GM18861 (cell line): Measurements from ENCODE around the gene MAGI1.
"Not testable (repeated sequence)": the region's sequence is repeated elsewhere in the genome, so short reads cannot be mapped to it uniquely, and the experiment has no call there.

Experiments used
- ATAC-seq: cut with Tn5 transposase; IDR thresholded peaks from one replicate; pipeline ENCODE4 v1.9.1; 2021; ENCODE audit not compliant: unreplicated experiment

MAGI1 gene

GRCh38 chr3:65581313-65581712 lies 457.4 kb downstream of the MAGI1 start:
- ATAC-seq, result no peak

- ATAC-seq, result no peak
Measured at GRCh38 chr3:65578861-65579260, 459.9 kb downstream of the MAGI1 start.

GRCh38 chr3:65577843-65578430 lies 460.8 kb downstream of the MAGI1 start:
- no peak for ATAC-seq

GRCh38 chr3:65576966-65577365 lies 461.8 kb downstream of the MAGI1 start:
- ATAC-seq, result no peak

GRCh38 chr3:65576228-65576627 lies 462.5 kb downstream of the MAGI1 start:
- no peak for ATAC-seq

GRCh38 chr3:65575376-65575840 lies 463.3 kb downstream of the MAGI1 start:
- no peak for ATAC-seq

- no peak for ATAC-seq
Measured at GRCh38 chr3:65573548-65574116, 465.1 kb downstream of the MAGI1 start.

- ATAC-seq, result no peak
Measured at GRCh38 chr3:65572175-65572777, 466.4 kb downstream of the MAGI1 start.

- ATAC-seq, result no peak
Measured at GRCh38 chr3:65569845-65570405, 468.8 kb downstream of the MAGI1 start.

- no peak for ATAC-seq
Measured at GRCh38 chr3:65569129-65569528, 469.6 kb downstream of the MAGI1 start.

- no peak for ATAC-seq
Measured at GRCh38 chr3:65568497-65568896, 470.2 kb downstream of the MAGI1 start.

GRCh38 chr3:65565744-65566143 lies 473.0 kb downstream of the MAGI1 start:
- not testable (repeated sequence) for ATAC-seq

- ATAC-seq, result no peak
Measured at GRCh38 chr3:65564483-65564882, 474.2 kb downstream of the MAGI1 start.

- ATAC-seq, result no peak
Measured at GRCh38 chr3:65563861-65564260, 474.9 kb downstream of the MAGI1 start.

GRCh38 chr3:65562447-65562846 lies 476.3 kb downstream of the MAGI1 start:
- ATAC-seq, result no peak

- no peak for ATAC-seq
Measured at GRCh38 chr3:65561617-65562016, 477.1 kb downstream of the MAGI1 start.

- ATAC-seq, result no peak
Measured at GRCh38 chr3:65560901-65561300, 477.8 kb downstream of the MAGI1 start.

GRCh38 chr3:65560133-65560532 lies 478.6 kb downstream of the MAGI1 start:
- ATAC-seq, result no peak

- ATAC-seq, result no peak
Measured at GRCh38 chr3:65559643-65560042, 479.1 kb downstream of the MAGI1 start.

GRCh38 chr3:65558826-65559225 lies 479.9 kb downstream of the MAGI1 start:
- no peak for ATAC-seq

- no peak for ATAC-seq
Measured at GRCh38 chr3:65557899-65558564, 480.7 kb downstream of the MAGI1 start.
